ENCODE results near the gene NUP153. TPM values are rescaled to one million over a fixed set of nuclear protein-coding genes. Genes with fewer than 3 reads are reported as not detected.

Gene NUP153
- total and polyA plus RNA-seq, 2 donors (not counting 1 experiment from before 2014, with no cell fraction given) = 17.9 to 70.5 TPM

GRCh38 chr6:17714177-17714576 is 7.5 kb upstream of the NUP153 start:
- H3K4me3 Mint-ChIP-seq = no peak overlapping the region
- no peak for ATAC-seq (ENCODE audit: low read depth)
- intact Hi-C loops (cut with micrococcal nuclease) = no loop called here
- no peak overlapping the region for H3K4me2 ChIP-seq (replicated peaks; ENCODE audit: low read depth, low read length, poor library complexity, severe bottlenecking)
- peaks cover 4% of the 10 kb centered on the region for H3K4me1 Mint-ChIP-seq
- no peak overlapping the region for H3K9ac ChIP-seq (ENCODE audit: low read length)
- no peak for DNase-seq
- no peaks in the 10 kb centered on the region for H3K27me3 ChIP-seq (replicated peaks in 1 of 4; ENCODE audit: control extremely low read depth in 1 of 4, control insufficient read depth in 3 of 4, insufficient read depth in 4 of 4, low read length in 3 of 4)
- no peaks in the 10 kb centered on the region for H3K27me3 Mint-ChIP-seq
- ChIA-PET POLR2A (no interaction called here), CTCF (interaction anchor here (0.6 to 1.4 kb wide), 2 partner anchors 13 to 440 kb away, joined by 4 read pairs; no protein-coding TSS in a partner anchor)
- H3K27ac ChIP-seq (ENCODE audit: low read length in 2 of 2) = no peak overlapping the region
- H3K36me3 ChIP-seq (replicated peaks in 1 of 2; ENCODE audit: control extremely low read depth in 1 of 2, control insufficient read depth in 1 of 2, extremely low read depth in 1 of 2, insufficient read depth in 2 of 2, low read length in 1 of 2) = no peaks in the 10 kb centered on the region
- no peaks in the 10 kb centered on the region for H4K20me1 ChIP-seq (ENCODE audit: control insufficient read depth, insufficient read depth, low read length, poor library complexity, severe bottlenecking)
- TF ChIP-seq CTCF (IDR thresholded peaks at IDR 0.05) (no peak), EZH2 (IDR thresholded peaks at IDR 0.05; ENCODE audit: borderline replicate concordance, insufficient read depth, low read depth, low read length, poor library complexity, severe bottlenecking) (no peak)
- no peak overlapping the region for H3K4me3 ChIP-seq (ENCODE audit: control extremely low read depth in 1 of 5, extremely low read depth in 1 of 5, insufficient read depth in 1 of 5, low read depth in 2 of 5, low read length in 4 of 5)
- H2AFZ ChIP-seq (ENCODE audit: insufficient read depth, low read depth, low read length, poor library complexity, severe bottlenecking) = no peak overlapping the region
- no peaks in the 10 kb centered on the region for H3K4me1 ChIP-seq (ENCODE audit: control insufficient read depth in 2 of 2, insufficient read depth in 2 of 2, low read length in 2 of 2)
- no peaks in the 10 kb centered on the region for H3K9me3 ChIP-seq (ENCODE audit: control extremely low read depth in 1 of 3, control insufficient read depth in 2 of 3, insufficient read depth in 1 of 3, low read length in 2 of 3)
- no peaks in the 10 kb centered on the region for H3K9me3 Mint-ChIP-seq (ENCODE audit: insufficient read depth)
- no peaks in the 10 kb centered on the region for H3K79me2 ChIP-seq (ENCODE audit: control insufficient read depth, insufficient read depth, low read length)
- no peak overlapping the region for H3K27ac Mint-ChIP-seq

DNA sequence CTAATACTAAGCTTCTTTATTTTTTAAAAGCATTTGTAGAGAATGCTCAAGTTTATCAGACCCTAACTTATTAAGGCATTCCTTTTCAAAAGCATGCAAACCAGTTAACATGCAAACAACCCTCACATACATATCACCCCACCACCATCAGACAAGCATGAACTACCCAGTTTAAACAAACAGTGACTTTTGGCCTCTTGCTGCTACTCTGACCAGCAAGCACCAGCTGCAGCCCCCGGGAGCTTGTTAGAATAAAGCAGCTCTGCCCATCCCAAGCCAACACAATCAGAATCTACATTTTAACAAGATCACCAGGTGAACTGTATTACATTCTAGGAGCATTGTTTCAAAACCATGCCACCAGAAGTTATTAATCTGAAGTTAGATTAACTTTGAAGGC is 5.9 kb upstream of the NUP153 start:
- ATAC-seq (ENCODE audit: low read depth) (no peak), DNase-seq (no peak)
- ChIA-PET CTCF (no interaction called here), POLR2A (no interaction called here)
- Histone ChIP-seq H3K9ac (ENCODE audit: low read length) (no peak overlapping the region), H3K4me3 (ENCODE audit: control extremely low read depth in 1 of 5, extremely low read depth in 1 of 5, insufficient read depth in 1 of 5, low read depth in 2 of 5, low read length in 4 of 5) (no peak overlapping the region), H3K4me1 (ENCODE audit: control insufficient read depth in 2 of 2, insufficient read depth in 2 of 2, low read length in 2 of 2) (peaks cover 0 to under 1% of the 10 kb centered on the region in 2 donors), H4K20me1 (ENCODE audit: control insufficient read depth, insufficient read depth, low read length, poor library complexity, severe bottlenecking) (no peaks in the 10 kb centered on the region), H3K4me2 (replicated peaks; ENCODE audit: low read depth, low read length, poor library complexity, severe bottlenecking) (no peak overlapping the region), H3K36me3 (replicated peaks in 1 of 2; ENCODE audit: control extremely low read depth in 1 of 2, control insufficient read depth in 1 of 2, extremely low read depth in 1 of 2, insufficient read depth in 2 of 2, low read length in 1 of 2) (no peaks in the 10 kb centered on the region), H3K27ac (ENCODE audit: low read length in 2 of 2) (no peak overlapping the region), H3K79me2 (ENCODE audit: control insufficient read depth, insufficient read depth, low read length) (peaks cover 9% of the 10 kb centered on the region), H3K27me3 (replicated peaks in 1 of 4; ENCODE audit: control extremely low read depth in 1 of 4, control insufficient read depth in 3 of 4, insufficient read depth in 4 of 4, low read length in 3 of 4) (no peaks in the 10 kb centered on the region), H3K9me3 (ENCODE audit: control extremely low read depth in 1 of 3, control insufficient read depth in 2 of 3, insufficient read depth in 1 of 3, low read length in 2 of 3) (no peaks in the 10 kb centered on the region), H2AFZ (ENCODE audit: insufficient read depth, low read depth, low read length, poor library complexity, severe bottlenecking) (no peak overlapping the region)
- WGBS (ENCODE audit: insufficient coverage) = 100% methylated on average over 1 of the region's 1 CpG
- Mint-ChIP-seq H3K4me3 (no peak overlapping the region), H3K27me3 (no peaks in the 10 kb centered on the region), H3K27ac (no peak overlapping the region), H3K4me1 (peaks cover 4% of the 10 kb centered on the region), H3K9me3 (ENCODE audit: insufficient read depth) (no peaks in the 10 kb centered on the region)
- TF ChIP-seq EZH2 (IDR thresholded peaks at IDR 0.05; ENCODE audit: borderline replicate concordance, insufficient read depth, low read depth, low read length, poor library complexity, severe bottlenecking) (no peak), CTCF (IDR thresholded peaks at IDR 0.05) (no peak)
- intact Hi-C loops (cut with micrococcal nuclease) = no loop called here
